ENCODE data around the gene HCFC1R1.

Gene HCFC1R1

DNA sequence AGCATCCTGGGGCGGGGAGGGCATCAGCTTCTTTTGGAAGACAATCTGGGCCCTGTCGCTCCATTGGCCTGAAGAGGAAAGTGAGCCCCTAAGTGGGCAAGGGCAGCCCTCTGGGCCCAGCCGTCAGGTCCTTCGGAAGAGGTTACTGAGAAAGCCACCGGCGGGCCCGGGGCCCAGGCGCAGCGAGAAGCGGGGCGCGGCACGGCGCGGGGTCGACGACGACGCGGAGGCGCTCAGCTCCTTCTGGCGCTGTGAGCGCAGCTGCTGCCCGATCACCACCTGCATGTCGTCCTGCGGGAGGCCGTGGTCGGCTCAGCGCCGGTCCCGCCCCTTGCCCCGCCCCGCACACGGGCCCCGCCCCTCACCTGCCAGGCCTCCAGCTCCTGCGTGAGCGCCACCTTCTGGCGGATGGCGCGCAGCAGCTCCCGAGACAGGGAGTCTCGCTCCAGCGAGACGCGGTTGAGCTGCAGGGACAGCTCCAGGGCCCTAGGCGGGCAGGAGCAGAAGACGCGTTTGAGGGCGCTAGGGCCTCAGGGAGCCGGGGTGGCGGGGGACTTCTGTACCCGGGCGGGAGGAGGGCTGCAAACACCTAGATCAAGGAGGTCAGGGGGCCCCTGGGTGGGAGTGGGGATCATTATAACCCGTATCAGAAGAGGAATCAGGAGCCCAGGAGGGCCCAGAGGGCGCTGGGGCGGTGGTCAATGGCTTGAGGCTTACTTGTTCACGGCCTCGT lies 4.4 kb upstream of the HCFC1R1 start:
- H3K27ac ChIP-seq = peak overlapping the region; percentile 43
- TF ChIP-seq, protein P1, sequence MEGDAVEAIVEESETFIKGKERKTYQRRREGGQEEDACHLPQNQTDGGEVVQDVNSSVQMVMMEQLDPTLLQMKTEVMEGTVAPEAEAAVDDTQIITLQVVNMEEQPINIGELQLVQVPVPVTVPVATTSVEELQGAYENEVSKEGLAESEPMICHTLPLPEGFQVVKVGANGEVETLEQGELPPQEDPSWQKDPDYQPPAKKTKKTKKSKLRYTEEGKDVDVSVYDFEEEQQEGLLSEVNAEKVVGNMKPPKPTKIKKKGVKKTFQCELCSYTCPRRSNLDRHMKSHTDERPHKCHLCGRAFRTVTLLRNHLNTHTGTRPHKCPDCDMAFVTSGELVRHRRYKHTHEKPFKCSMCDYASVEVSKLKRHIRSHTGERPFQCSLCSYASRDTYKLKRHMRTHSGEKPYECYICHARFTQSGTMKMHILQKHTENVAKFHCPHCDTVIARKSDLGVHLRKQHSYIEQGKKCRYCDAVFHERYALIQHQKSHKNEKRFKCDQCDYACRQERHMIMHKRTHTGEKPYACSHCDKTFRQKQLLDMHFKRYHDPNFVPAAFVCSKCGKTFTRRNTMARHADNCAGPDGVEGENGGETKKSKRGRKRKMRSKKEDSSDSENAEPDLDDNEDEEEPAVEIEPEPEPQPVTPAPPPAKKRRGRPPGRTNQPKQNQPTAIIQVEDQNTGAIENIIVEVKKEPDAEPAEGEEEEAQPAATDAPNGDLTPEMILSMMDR (conservative IDR thresholded peaks at IDR 0.05) = peak; percentile 97
- TF ChIP-seq ZFX (IDR thresholded peaks at IDR 0.05) = no peak

- TF ChIP-seq, protein P1 (conservative IDR thresholded peaks at IDR 0.05) = no peak
- TF ChIP-seq ZFX (IDR thresholded peaks at IDR 0.05) = no peak
- no peak overlapping the region; the same call in 1 of the 2 replicates for H3K27ac ChIP-seq
Observed at GRCh38 chr16:3027489-3027795, 3.7 kb upstream of the HCFC1R1 start.

DNA sequence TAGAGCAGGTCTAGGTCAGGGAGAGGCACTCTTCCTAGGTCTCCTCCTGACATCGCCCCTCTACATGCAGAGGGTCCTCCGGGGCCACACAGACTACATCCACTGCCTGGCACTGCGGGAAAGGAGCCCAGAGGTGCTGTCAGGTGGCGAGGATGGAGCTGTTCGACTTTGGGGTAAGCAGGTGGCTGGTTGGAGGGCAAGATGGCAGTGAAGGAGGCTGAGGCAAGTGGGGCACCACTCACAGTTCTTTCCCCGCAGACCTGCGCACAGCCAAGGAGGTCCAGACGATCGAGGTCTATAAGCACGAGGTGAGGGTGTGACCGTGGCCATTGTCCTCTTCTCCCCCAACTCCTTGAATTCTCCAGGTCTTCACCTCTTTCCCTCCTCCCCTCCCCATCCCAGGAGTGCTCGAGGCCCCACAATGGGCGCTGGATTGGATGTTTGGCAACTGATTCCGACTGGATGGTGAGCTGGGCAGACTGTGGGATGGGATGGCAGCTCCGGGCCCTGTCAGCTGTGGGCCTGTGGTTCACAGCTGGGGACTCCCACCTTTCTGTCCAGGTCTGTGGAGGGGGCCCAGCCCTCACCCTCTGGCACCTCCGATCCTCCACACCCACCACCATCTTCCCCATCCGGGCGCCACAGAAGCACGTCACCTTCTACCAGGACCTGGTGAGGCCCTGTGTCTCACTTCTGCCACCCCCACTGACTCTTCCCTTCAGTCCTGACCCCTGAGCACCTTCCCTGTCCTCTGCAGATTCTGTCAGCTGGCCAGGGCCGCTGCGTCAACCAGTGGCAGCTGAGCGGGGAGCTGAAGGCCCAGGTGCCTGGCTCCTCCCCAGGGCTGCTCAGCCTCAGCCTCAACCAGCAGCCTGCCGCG lies 3.1 kb upstream of the HCFC1R1 start:
- TF ChIP-seq, protein P1 (conservative IDR thresholded peaks at IDR 0.05) = no peak
- no peak overlapping the region for H3K27ac ChIP-seq

GRCh38 chr16:3026003-3026378 lies 2.2 kb upstream of the HCFC1R1 start:
- TF ChIP-seq ZFX (IDR thresholded peaks at IDR 0.05) = no peak
- TF ChIP-seq, protein P1 (conservative IDR thresholded peaks at IDR 0.05) = no peak
- H3K27ac ChIP-seq = no peak overlapping the region

GRCh38 chr16:3025032-3026002 lies 1.6 kb upstream of the HCFC1R1 start:
- TF ChIP-seq, protein P1 (conservative IDR thresholded peaks at IDR 0.05) = no peak
- no peak for TF ChIP-seq ZFX (IDR thresholded peaks at IDR 0.05)
- H3K27ac ChIP-seq = no peak overlapping the region; the same call in 1 of the 2 replicates

DNA sequence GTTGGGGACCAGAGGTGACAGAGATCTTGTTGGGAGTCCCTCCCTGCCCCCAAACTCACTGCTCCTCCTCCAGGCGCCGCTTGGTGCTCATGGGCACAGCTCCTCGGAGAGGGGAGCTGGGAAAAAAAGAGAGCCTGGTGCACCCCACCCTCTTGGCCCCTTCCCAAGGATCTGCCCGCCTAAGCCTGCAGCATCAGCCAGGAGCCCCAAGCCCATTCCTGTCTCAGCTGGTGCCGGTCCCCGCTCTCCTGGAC lies 400 bp downstream of the HCFC1R1 start:
- peak overlapping the region; percentile 85 for H3K27ac ChIP-seq
- TF ChIP-seq ZFX (IDR thresholded peaks at IDR 0.05) = no peak
- TF ChIP-seq, protein P1 (conservative IDR thresholded peaks at IDR 0.05) = no peak

Measured in C4-2B (cell line).